Astrocyte of the cerebellum (primary cell): ENCODE results near the gene ADAMTS3.
"Not testable (repeated sequence)": the region's sequence is repeated elsewhere in the genome, so short reads cannot be mapped to it uniquely, and the experiment has no call there.

ENCODE experiments used
- DNase-seq: peaks from one replicate; pipeline ENCODE4 v3.0.0-alpha.2; 2011; ENCODE audit warnings: low read depth
- H3K4me3 ChIP-seq: 2 replicates; pipeline ENCODE4 v1.5.1; 2011; ENCODE audit warnings: mild to moderate bottlenecking, low read depth, low read length, moderate library complexity
- CTCF ChIP-seq: IDR thresholded peaks from 2 replicates; pipeline ENCODE4 v1.5.1; 2012; ENCODE audit warnings: low read length, low read depth, moderate library complexity, mild to moderate bottlenecking; ENCODE audit errors: missing control alignments
- in situ Hi-C: cut with HindIII; loops from 2 replicates; pipeline ENCODE4 v1.10.0; 2017; ENCODE audit warnings: low sequenced_read_pairs

ADAMTS3 gene

GRCh38 chr4:72557021-72557420 is 12.0 kb downstream of the ADAMTS3 start:
- in situ Hi-C loops = no loop called here
- no peak overlapping the region for H3K4me3 ChIP-seq
- TF ChIP-seq CTCF = no peak

GRCh38 chr4:72555377-72555831 is 13.6 kb downstream of the ADAMTS3 start:
- H3K4me3 ChIP-seq = no peak overlapping the region
- TF ChIP-seq CTCF = no peak
- in situ Hi-C loops = no loop called here
- DNase-seq = no peak

More at GRCh38 chr4:72557021-72557420, 12.0 kb downstream of the ADAMTS3 start:
- DNase-seq = no peak

- TF ChIP-seq CTCF = no peak
- in situ Hi-C loops = no loop called here
- DNase-seq = no peak
- no peak overlapping the region for H3K4me3 ChIP-seq
Observed at GRCh38 chr4:72553540-72554337, 15.3 kb downstream of the ADAMTS3 start.

- in situ Hi-C loops = no loop called here
Observed at GRCh38 chr4:72552447-72552846, 16.6 kb downstream of the ADAMTS3 start.

GRCh38 chr4:72546456-72546855 is 22.6 kb downstream of the ADAMTS3 start:
- in situ Hi-C loops = no loop called here
- DNase-seq = no peak
- H3K4me3 ChIP-seq = no peak overlapping the region
- TF ChIP-seq CTCF = no peak

More at GRCh38 chr4:72552447-72552846, 16.6 kb downstream of the ADAMTS3 start:
- H3K4me3 ChIP-seq = no peak overlapping the region
- DNase-seq = no peak
- TF ChIP-seq CTCF = no peak

- in situ Hi-C loops, DNase-seq, H3K4me3 ChIP-seq: not testable (repeated sequence)
Observed at GRCh38 chr4:72540694-72541093, 28.3 kb downstream of the ADAMTS3 start.

- DNase-seq = no peak
- no peak for TF ChIP-seq CTCF
- in situ Hi-C loops = no loop called here
- H3K4me3 ChIP-seq = no peak overlapping the region
Observed at GRCh38 chr4:72538006-72538405, 31.0 kb downstream of the ADAMTS3 start.
